Activated CD4-positive, alpha-beta memory T cell treated with anti-CD3 and anti-CD28 coated beads for 36 hours (primary cell): ENCODE measurements around the gene CLK2. TPM values are rescaled to one million over a fixed set of nuclear protein-coding genes. Genes with fewer than 3 reads are reported as not detected.

Source experiments
- CTCF ChIA-PET: fragments of 350-600 bp; sonication (Branson Sonifier 250); formaldehyde crosslinking; loops from one replicate; lab custom pipeline; 2021; ENCODE audit warnings: antibody characterized with exemption, inconsistent platforms; lab: Charles Lee
- POLR2A ChIA-PET: fragments of 350-600 bp; sonication (Branson Sonifier 250); formaldehyde crosslinking; loops from one replicate; lab custom pipeline; 2021; ENCODE audit warnings: antibody characterized with exemption; lab: Charles Lee
- DNase-seq: peaks from one replicate; pipeline ENCODE4 v3.0.0-alpha.2; 2020
- H3K27ac Mint-ChIP-seq: one replicate; pipeline ENCODE4 v1.8.0; 2021; ENCODE audit warnings: mixed read lengths
- H3K27me3 Mint-ChIP-seq: one replicate; pipeline ENCODE4 v1.8.0; 2021; ENCODE audit warnings: mixed read lengths
- H3K36me3 Mint-ChIP-seq: one replicate; pipeline ENCODE4 v1.8.0; 2021; ENCODE audit warnings: mixed read lengths
- H3K4me1 Mint-ChIP-seq: one replicate; pipeline ENCODE4 v1.8.0; 2021; ENCODE audit warnings: low read depth, mixed read lengths
- H3K4me3 Mint-ChIP-seq: one replicate; pipeline ENCODE4 v1.8.0; 2021; ENCODE audit warnings: mild to moderate bottlenecking, mixed read lengths
- H3K9me3 Mint-ChIP-seq: one replicate; pipeline ENCODE4 v1.8.0; 2021; ENCODE audit warnings: mixed read lengths
- intact Hi-C: fragments of 100-400 bp; cut with micrococcal nuclease; formaldehyde crosslinking; loops from one replicate; pipeline ENCODE4 v1.15.1; 2023
- total RNA-seq, 2 experiments: library from RNA; stranded (reverse); gene quantifications; one replicate each; pipeline ENCODE4 v1.2.3, GENCODE V29; 2021

Gene CLK2
- total RNA-seq, 2 experiments from 2014 or later, result 62.0 to 68.1 TPM

- intact Hi-C loops, result no loop called here
- peaks cover 29% of the 10 kb centered on the region for H3K4me1 Mint-ChIP-seq
- H3K27me3 Mint-ChIP-seq, result no peaks in the 10 kb centered on the region
- no peak for DNase-seq
- peaks cover 37% of the 10 kb centered on the region for H3K36me3 Mint-ChIP-seq
- H3K27ac Mint-ChIP-seq, result peak overlapping the region; percentile 99
- POLR2A ChIA-PET, result no interaction called here
- H3K9me3 Mint-ChIP-seq, result no peaks in the 10 kb centered on the region
- CTCF ChIA-PET, result no interaction called here
- peak overlapping the region; percentile 97 for H3K4me3 Mint-ChIP-seq
Measured at GRCh38 chr1:155309423-155310021, 36.2 kb upstream of the CLK2 start.

GRCh38 chr1:155308493-155309422 is 35.5 kb upstream of the CLK2 start, which contains the start of gene FDPS:
Gene FDPS, plus strand, starts transcription at chr1:155308866. Its CDS starts 924 bp downstream, at chr1:155309790.
- Mint-ChIP-seq H3K4me3 (peak within 1 kb of the TSS; percentile 97), H3K36me3 (peaks cover 37% of the 10 kb centered on the region), H3K27ac (peak within 1 kb of the TSS; percentile 99), H3K9me3 (no peaks in the 10 kb centered on the region), H3K27me3 (no peaks in the 10 kb centered on the region), H3K4me1 (peaks cover 29% of the 10 kb centered on the region)
- CTCF ChIA-PET, result interaction anchor here (0.7 to 3.0 kb wide), 9 partner anchors 15 to 84 kb away, joined by 3 to 36 read pairs (median 5); partner anchors contain the start of genes CLK2 and HCN3
- intact Hi-C loops, result loop anchor here (1.0 kb wide), 4 partner anchors 15 to 64 kb away; partner anchors contain the start of gene HCN3
- peak; percentile 99 for DNase-seq
- POLR2A ChIA-PET, result interaction anchor here (0.8 to 1.7 kb wide), 8 partner anchors 9 to 63 kb away, joined by 3 to 7 read pairs (median 5); partner anchors contain the start of genes CLK2, RUSC1 and SCAMP3

GRCh38 chr1:155307247-155307740 is 34.0 kb upstream of the CLK2 start:
- DNase-seq, result no peak
- H3K9me3 Mint-ChIP-seq, result no peaks in the 10 kb centered on the region
- CTCF ChIA-PET, result interaction anchor here (0.8 to 3.0 kb wide), 8 partner anchors 28 to 83 kb away, joined by 3 to 36 read pairs (median 4); partner anchors contain the start of gene CLK2
- POLR2A ChIA-PET, result interaction anchor here (0.8 to 1.7 kb wide), 5 partner anchors 11 to 61 kb away, joined by 3 to 7 read pairs (median 6); partner anchors contain the start of gene CLK2
- H3K27me3 Mint-ChIP-seq, result no peaks in the 10 kb centered on the region
- peak overlapping the region; percentile 99 for H3K27ac Mint-ChIP-seq
- peaks cover 21% of the 10 kb centered on the region for H3K4me1 Mint-ChIP-seq
- intact Hi-C loops, result no loop called here
- H3K36me3 Mint-ChIP-seq, result peaks cover 26% of the 10 kb centered on the region
- H3K4me3 Mint-ChIP-seq, result peak overlapping the region; percentile 39

GRCh38 chr1:155305881-155306391 is 32.6 kb upstream of the CLK2 start:
- Mint-ChIP-seq H3K36me3 (peaks cover 16% of the 10 kb centered on the region), H3K4me1 (peaks cover 11% of the 10 kb centered on the region), H3K27ac (peak overlapping the region; percentile 0), H3K27me3 (no peaks in the 10 kb centered on the region), H3K9me3 (no peaks in the 10 kb centered on the region), H3K4me3 (no peak overlapping the region)
- ChIA-PET CTCF (interaction anchor here (1.1 to 3.0 kb wide), 3 partner anchors 28 to 99 kb away, joined by 3 to 36 read pairs (median 5); no protein-coding TSS in a partner anchor), POLR2A (no interaction called here)
- intact Hi-C loops, result no loop called here
- no peak for DNase-seq

GRCh38 chr1:155304558-155305063 is 31.3 kb upstream of the CLK2 start:
- ChIA-PET POLR2A (no interaction called here), CTCF (interaction anchor here (1.5 kb wide), 1 partner anchor 98 kb away, joined by 3 read pairs; no protein-coding TSS in a partner anchor)
- DNase-seq, result no peak
- Mint-ChIP-seq H3K9me3 (no peaks in the 10 kb centered on the region), H3K4me3 (no peak overlapping the region), H3K27ac (no peak overlapping the region), H3K4me1 (peaks cover 2% of the 10 kb centered on the region), H3K27me3 (no peaks in the 10 kb centered on the region), H3K36me3 (peaks cover 5% of the 10 kb centered on the region)
- intact Hi-C loops, result no loop called here

GRCh38 chr1:155301342-155301841 is 28.1 kb upstream of the CLK2 start, which contains the start of gene PKLR:
Gene PKLR, minus strand, starts transcription at chr1:155301438. Its CDS starts 43 bp downstream, at chr1:155301395.
- no peak for DNase-seq
- H3K4me1 Mint-ChIP-seq, result no peaks in the 10 kb centered on the region
- intact Hi-C loops, result no loop called here
- ChIA-PET CTCF (no interaction called here), POLR2A (no interaction called here)
- no peak within 1 kb of the TSS for H3K27ac Mint-ChIP-seq
- no peaks in the 10 kb centered on the region for H3K36me3 Mint-ChIP-seq
- H3K27me3 Mint-ChIP-seq, result peaks cover 12% of the 10 kb centered on the region
- no peaks in the 10 kb centered on the region for H3K9me3 Mint-ChIP-seq
- no peak within 1 kb of the TSS for H3K4me3 Mint-ChIP-seq

- H3K27me3 Mint-ChIP-seq, result peaks cover 17% of the 10 kb centered on the region
- H3K27ac Mint-ChIP-seq, result no peak overlapping the region
- ChIA-PET POLR2A (no interaction called here), CTCF (interaction anchor here (0.6 kb wide), 1 partner anchor 20 kb away, joined by 3 read pairs; the partner anchor contains the start of gene RUSC1)
- intact Hi-C loops, result no loop called here
- H3K4me1 Mint-ChIP-seq, result no peaks in the 10 kb centered on the region
- H3K9me3 Mint-ChIP-seq, result no peaks in the 10 kb centered on the region
- no peak overlapping the region for H3K4me3 Mint-ChIP-seq
- no peak for DNase-seq
- H3K36me3 Mint-ChIP-seq, result no peaks in the 10 kb centered on the region
Measured at GRCh38 chr1:155300553-155301329, 27.4 kb upstream of the CLK2 start.

GRCh38 chr1:155300024-155300423 is 26.7 kb upstream of the CLK2 start:
- POLR2A ChIA-PET, result no interaction called here
- no peak for DNase-seq
- peaks cover 21% of the 10 kb centered on the region for H3K27me3 Mint-ChIP-seq
- CTCF ChIA-PET, result interaction anchor here (0.6 kb wide), 1 partner anchor 21 kb away, joined by 3 read pairs; the partner anchor contains the start of gene RUSC1
- intact Hi-C loops, result no loop called here
- H3K9me3 Mint-ChIP-seq, result no peaks in the 10 kb centered on the region
- H3K4me3 Mint-ChIP-seq, result no peak overlapping the region
- no peak overlapping the region for H3K27ac Mint-ChIP-seq
- H3K4me1 Mint-ChIP-seq, result no peaks in the 10 kb centered on the region
- H3K36me3 Mint-ChIP-seq, result no peaks in the 10 kb centered on the region

- POLR2A ChIA-PET, result interaction anchor here (1.5 kb wide), 1 partner anchor 10 kb away, joined by 3 read pairs; no protein-coding TSS in a partner anchor
- Mint-ChIP-seq H3K36me3 (no peaks in the 10 kb centered on the region), H3K27me3 (peaks cover 34% of the 10 kb centered on the region), H3K9me3 (no peaks in the 10 kb centered on the region), H3K4me3 (no peak overlapping the region), H3K27ac (no peak overlapping the region), H3K4me1 (peaks cover 4% of the 10 kb centered on the region)
- CTCF ChIA-PET, result interaction anchor here (1.4 kb wide), 1 partner anchor 46 kb away, joined by 5 read pairs; no protein-coding TSS in a partner anchor
- DNase-seq, result no peak
- intact Hi-C loops, result no loop called here
Measured at GRCh38 chr1:155297384-155297783, 24.1 kb upstream of the CLK2 start.

- Mint-ChIP-seq H3K27me3 (peaks cover 34% of the 10 kb centered on the region), H3K36me3 (no peaks in the 10 kb centered on the region), H3K4me1 (peaks cover 4% of the 10 kb centered on the region), H3K27ac (no peak overlapping the region), H3K4me3 (no peak overlapping the region), H3K9me3 (no peaks in the 10 kb centered on the region)
- intact Hi-C loops, result no loop called here
- POLR2A ChIA-PET, result interaction anchor here (1.5 kb wide), 1 partner anchor 11 kb away, joined by 3 read pairs; no protein-coding TSS in a partner anchor
- CTCF ChIA-PET, result interaction anchor here (1.4 kb wide), 1 partner anchor 45 kb away, joined by 5 read pairs; no protein-coding TSS in a partner anchor
- DNase-seq, result no peak
Measured at GRCh38 chr1:155296661-155297060, 23.4 kb upstream of the CLK2 start.
